HG03460 (cell line): ENCODE measurements around the gene MBD3L5.
"Not testable (repeated sequence)": the region's sequence is repeated elsewhere in the genome, so short reads cannot be mapped to it uniquely, and the experiment has no call there.

Experiments used
- ATAC-seq: cut with Tn5 transposase; IDR thresholded peaks from one replicate; pipeline ENCODE4 v1.9.1; 2021; ENCODE audit not compliant: unreplicated experiment

The MBD3L5 gene

GRCh38 chr19:7030278-7030677 lies at the start of gene MBD3L5:
TSS of gene MBD3L5 (plus strand) at chr19:7030578. CDS start at chr19:7030612, 34 bp downstream.
- ATAC-seq, result not testable (repeated sequence)

- no peak for ATAC-seq
These were observed 46.9 kb upstream of the MBD3L5 start for GRCh38 chr19:6983448-6983847.

GRCh38 chr19:6987850-6988249 lies 42.5 kb upstream of the MBD3L5 start:
- ATAC-seq, result no peak

GRCh38 chr19:6988257-6988656 lies 42.1 kb upstream of the MBD3L5 start:
- no peak for ATAC-seq

GRCh38 chr19:6995054-6995453 lies 35.3 kb upstream of the MBD3L5 start:
- no peak for ATAC-seq

- ATAC-seq, result no peak
These were observed 33.6 kb upstream of the MBD3L5 start for GRCh38 chr19:6996810-6997209.

GRCh38 chr19:6997679-6998445 lies 32.5 kb upstream of the MBD3L5 start:
- ATAC-seq, result no peak

GRCh38 chr19:6999933-7000332 lies 30.4 kb upstream of the MBD3L5 start:
- ATAC-seq, result no peak

- no peak for ATAC-seq
These were observed 30.0 kb upstream of the MBD3L5 start for GRCh38 chr19:7000333-7000732.

- no peak for ATAC-seq
These were observed 29.6 kb upstream of the MBD3L5 start for GRCh38 chr19:7000816-7001215.

- ATAC-seq, result no peak
These were observed 26.0 kb upstream of the MBD3L5 start for GRCh38 chr19:7004313-7004931.

- no peak for ATAC-seq
These were observed 24.2 kb upstream of the MBD3L5 start for GRCh38 chr19:7006135-7006704.

- ATAC-seq, result no peak
These were observed 22.5 kb upstream of the MBD3L5 start for GRCh38 chr19:7007859-7008258.

- ATAC-seq, result no peak
These were observed 19.4 kb upstream of the MBD3L5 start for GRCh38 chr19:7010722-7011593.

- ATAC-seq, result no peak
These were observed 16.7 kb upstream of the MBD3L5 start for GRCh38 chr19:7013678-7014077.

GRCh38 chr19:7018828-7019227 lies 11.6 kb upstream of the MBD3L5 start:
- ATAC-seq, result no peak

GRCh38 chr19:7021331-7021730 lies 9.0 kb upstream of the MBD3L5 start, which contains the start of gene MBD3L2B:
TSS of gene MBD3L2B (minus strand) at chr19:7021431. CDS start at chr19:7021397, 34 bp downstream.
- ATAC-seq, result not testable (repeated sequence)

GRCh38 chr19:7028790-7029189 lies 1.6 kb upstream of the MBD3L5 start:
- ATAC-seq, result not testable (repeated sequence)

- not testable (repeated sequence) for ATAC-seq
These were observed 9.7 kb downstream of the MBD3L5 start, which contains the start of gene MBD3L4 for GRCh38 chr19:7040079-7040478. TSS of gene MBD3L4 (minus strand) at chr19:7040179. CDS start at chr19:7040144, 35 bp downstream.

GRCh38 chr19:7041563-7041962 lies 11.2 kb downstream of the MBD3L5 start:
- not testable (repeated sequence) for ATAC-seq

GRCh38 chr19:7049021-7049420 lies 18.6 kb downstream of the MBD3L5 start, which contains the start of gene MBD3L2:
TSS of gene MBD3L2 (plus strand) at chr19:7049321. CDS start at chr19:7049374, 53 bp downstream.
- not testable (repeated sequence) for ATAC-seq
